Measurements from ENCODE around the gene ARRDC5. TPM values are rescaled to one million over a fixed set of nuclear protein-coding genes. Genes with fewer than 3 reads are reported as not detected.

The ARRDC5 gene
- polyA plus RNA-seq, 3 donors, result 0.46 to 3.9 (median 1.0) TPM

DNA sequence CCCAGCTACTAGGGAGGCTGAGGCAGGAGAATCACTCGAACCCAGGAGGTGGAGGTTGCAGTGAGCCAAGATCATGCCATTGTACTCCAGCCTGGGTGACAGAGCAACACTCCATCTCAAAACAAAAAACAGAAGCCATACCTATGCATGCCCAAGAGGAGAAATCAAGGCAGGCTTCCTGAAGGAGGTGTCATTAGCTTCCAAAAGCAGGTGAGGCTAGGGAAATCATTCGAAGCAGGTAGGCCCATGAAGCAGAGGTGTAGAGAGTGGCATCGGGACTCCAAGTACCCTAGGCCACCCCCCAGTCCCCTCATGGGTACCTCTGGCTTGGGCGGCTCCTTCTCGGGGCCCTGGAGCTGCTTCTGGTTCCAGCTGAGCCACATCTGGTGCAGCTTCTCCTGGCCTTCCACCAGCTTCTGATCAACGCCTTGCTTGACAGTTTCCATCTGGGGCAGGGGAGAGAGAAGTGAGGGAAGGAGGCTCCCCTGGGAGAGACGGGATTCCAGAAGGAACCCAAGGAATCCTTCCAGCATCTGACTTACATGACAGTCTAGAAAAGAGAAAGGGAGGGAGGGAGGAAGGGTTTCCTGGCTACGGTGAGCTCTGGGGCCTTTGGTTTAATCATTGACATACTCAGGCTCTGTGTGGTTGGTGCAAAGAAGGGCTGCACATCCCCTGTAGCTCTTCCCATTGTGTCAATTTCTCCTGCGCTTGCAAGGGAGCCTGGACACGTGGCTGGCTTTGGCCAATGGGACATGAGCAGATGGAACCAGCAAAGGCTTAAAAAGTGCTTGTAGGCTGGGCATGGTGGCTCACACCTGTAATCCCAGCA lies 58.1 kb downstream of the ARRDC5 start:
- Mint-ChIP-seq H3K27me3 (ENCODE audit: low read depth in 3 of 3) (no peaks in the 10 kb centered on the region), H3K4me1 (peaks cover 21% of the 10 kb centered on the region), H3K9me3 (peaks cover 0 to 2% (median 0%) of the 10 kb centered on the region in 7 donors), H3K4me3 (no peak overlapping the region), H3K27ac (peak overlapping the region in 6 of 7 donors; percentile 40 to 85 (median 70)), H3K36me3 (peaks cover 59 to 95% of the 10 kb centered on the region in 2 donors)
- H3K4me2 ChIP-seq (replicated peaks; ENCODE audit: extremely low read depth, low read length, poor library complexity, severe bottlenecking), result no peak overlapping the region
- intact Hi-C loops (cut with micrococcal nuclease), result no loop called here
- no peaks in the 10 kb centered on the region for H3K27me3 ChIP-seq (ENCODE audit: control insufficient read depth in 2 of 2, insufficient read depth in 2 of 2, low read length in 2 of 2)
- no peak overlapping the region for H3K4me3 ChIP-seq (replicated peaks in 1 of 3; ENCODE audit: low read depth in 2 of 3, low read length in 3 of 3)
- TF ChIP-seq, protein P1, sequence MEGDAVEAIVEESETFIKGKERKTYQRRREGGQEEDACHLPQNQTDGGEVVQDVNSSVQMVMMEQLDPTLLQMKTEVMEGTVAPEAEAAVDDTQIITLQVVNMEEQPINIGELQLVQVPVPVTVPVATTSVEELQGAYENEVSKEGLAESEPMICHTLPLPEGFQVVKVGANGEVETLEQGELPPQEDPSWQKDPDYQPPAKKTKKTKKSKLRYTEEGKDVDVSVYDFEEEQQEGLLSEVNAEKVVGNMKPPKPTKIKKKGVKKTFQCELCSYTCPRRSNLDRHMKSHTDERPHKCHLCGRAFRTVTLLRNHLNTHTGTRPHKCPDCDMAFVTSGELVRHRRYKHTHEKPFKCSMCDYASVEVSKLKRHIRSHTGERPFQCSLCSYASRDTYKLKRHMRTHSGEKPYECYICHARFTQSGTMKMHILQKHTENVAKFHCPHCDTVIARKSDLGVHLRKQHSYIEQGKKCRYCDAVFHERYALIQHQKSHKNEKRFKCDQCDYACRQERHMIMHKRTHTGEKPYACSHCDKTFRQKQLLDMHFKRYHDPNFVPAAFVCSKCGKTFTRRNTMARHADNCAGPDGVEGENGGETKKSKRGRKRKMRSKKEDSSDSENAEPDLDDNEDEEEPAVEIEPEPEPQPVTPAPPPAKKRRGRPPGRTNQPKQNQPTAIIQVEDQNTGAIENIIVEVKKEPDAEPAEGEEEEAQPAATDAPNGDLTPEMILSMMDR (IDR thresholded peaks at IDR 0.05), result no peak
- peak overlapping the region in 1 of 2 donors; percentile 18 for H3K27ac ChIP-seq (ENCODE audit: low read depth in 1 of 2, low read length in 2 of 2)
- no peak for DNase-seq
- peaks cover 5% of the 10 kb centered on the region for H4K20me1 ChIP-seq (ENCODE audit: insufficient read depth, low read length)
- H3K36me3 ChIP-seq (replicated peaks in 1 of 2; ENCODE audit: control insufficient read depth in 1 of 2, insufficient read depth in 2 of 2, low read length in 2 of 2), result peaks cover 58 to 76% of the 10 kb centered on the region in 2 donors
- H3K79me2 ChIP-seq (ENCODE audit: insufficient read depth, low read length), result no peaks in the 10 kb centered on the region
- H2AFZ ChIP-seq (ENCODE audit: insufficient read depth, low read depth, low read length, poor library complexity, severe bottlenecking), result no peak overlapping the region
- peaks cover 21 to 22% of the 10 kb centered on the region in 2 donors for H3K4me1 ChIP-seq (ENCODE audit: control insufficient read depth in 1 of 2, insufficient read depth in 2 of 2, low read length in 2 of 2)
- WGBS (ENCODE audit: insufficient coverage), result 97% methylated on average over 5 of the region's 10 CpGs
- no peak overlapping the region for H3K9ac ChIP-seq (ENCODE audit: insufficient read depth, low read length, poor library complexity, severe bottlenecking)
- H3K9me3 ChIP-seq (replicated peaks in 1 of 2; ENCODE audit: control insufficient read depth in 1 of 2, insufficient read depth in 1 of 2, low read length in 2 of 2), result no peaks in the 10 kb centered on the region

DNA sequence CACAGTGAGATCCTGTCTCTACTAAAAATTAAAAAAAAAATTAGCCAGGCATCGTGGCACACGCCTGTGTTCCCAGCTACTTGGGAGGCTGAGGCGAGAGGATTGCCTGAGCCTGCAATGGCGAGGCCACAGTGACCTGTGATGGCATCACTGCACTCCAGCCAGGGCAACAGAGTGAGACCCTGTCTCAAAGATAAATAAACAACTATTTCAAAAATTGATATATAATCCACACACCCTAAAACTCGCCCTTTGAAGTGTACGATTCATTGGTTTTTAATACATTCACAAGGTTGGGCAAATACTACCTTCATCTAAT lies 59.1 kb downstream of the ARRDC5 start:
- H3K9me3 Mint-ChIP-seq, result peaks cover 0 to 2% (median 0%) of the 10 kb centered on the region in 7 donors
- H3K27me3 ChIP-seq (ENCODE audit: control insufficient read depth in 2 of 2, insufficient read depth in 2 of 2, low read length in 2 of 2), result no peaks in the 10 kb centered on the region
- TF ChIP-seq, protein P1 (IDR thresholded peaks at IDR 0.05), result no peak
- peak overlapping the region in 2 of 7 donors; percentile 65 to 73 for H3K27ac Mint-ChIP-seq
- H3K79me2 ChIP-seq (ENCODE audit: insufficient read depth, low read length), result no peaks in the 10 kb centered on the region
- H3K4me3 ChIP-seq (replicated peaks in 1 of 3; ENCODE audit: low read depth in 2 of 3, low read length in 3 of 3), result no peak overlapping the region
- peaks cover 58 to 78% of the 10 kb centered on the region in 2 donors for H3K36me3 ChIP-seq (replicated peaks in 1 of 2; ENCODE audit: control insufficient read depth in 1 of 2, insufficient read depth in 2 of 2, low read length in 2 of 2)
- H3K4me2 ChIP-seq (replicated peaks; ENCODE audit: extremely low read depth, low read length, poor library complexity, severe bottlenecking), result no peak overlapping the region
- H3K4me1 Mint-ChIP-seq, result peaks cover 24% of the 10 kb centered on the region
- WGBS (ENCODE audit: insufficient coverage), result 87% methylated on average over 2 of the region's 6 CpGs
- H3K27ac ChIP-seq (ENCODE audit: low read depth in 1 of 2, low read length in 2 of 2), result no peak overlapping the region
- no peak overlapping the region for H3K9ac ChIP-seq (ENCODE audit: insufficient read depth, low read length, poor library complexity, severe bottlenecking)
- H4K20me1 ChIP-seq (ENCODE audit: insufficient read depth, low read length), result peaks cover 5% of the 10 kb centered on the region
- intact Hi-C loops (cut with micrococcal nuclease), result no loop called here
- no peak overlapping the region for H2AFZ ChIP-seq (ENCODE audit: insufficient read depth, low read depth, low read length, poor library complexity, severe bottlenecking)
- DNase-seq, result no peak
- peaks cover 21 to 22% of the 10 kb centered on the region in 2 donors for H3K4me1 ChIP-seq (ENCODE audit: control insufficient read depth in 1 of 2, insufficient read depth in 2 of 2, low read length in 2 of 2)
- no peaks in the 10 kb centered on the region for H3K9me3 ChIP-seq (replicated peaks in 1 of 2; ENCODE audit: control insufficient read depth in 1 of 2, insufficient read depth in 1 of 2, low read length in 2 of 2)
- H3K27me3 Mint-ChIP-seq (ENCODE audit: low read depth in 3 of 3), result no peaks in the 10 kb centered on the region
- H3K36me3 Mint-ChIP-seq, result peaks cover 64 to 98% of the 10 kb centered on the region in 2 donors
- H3K4me3 Mint-ChIP-seq, result no peak overlapping the region

Small RNA genes lying within 50 kb of the gene (small RNA-seq; reads per million reads assigned to genes)
- gene MIR4747 (ENCODE audit: insufficient read length, low read depth), result not detected

Other genes starting within 250 kb of the ARRDC5 start
- 100 to 1,000 TPM in 2 of 3 donors, 10 to 100 TPM in 1; 64.6 to 165 (median 160) TPM for gene MYDGF, start 232.6 kb downstream of the ARRDC5 start, polyA plus RNA-seq
- gene DPP9, start 179.1 kb downstream of the ARRDC5 start, polyA plus RNA-seq, result 10 to 100 TPM; 12.6 to 23.8 (median 13.9) TPM
- 1 to 10 TPM; 2.1 to 4.2 (median 2.4) TPM for gene FEM1A, start 111.2 kb downstream of the ARRDC5 start, polyA plus RNA-seq
- 10 to 100 TPM in 1 of 3 donors, 1 to 10 TPM in 2; 5.9 to 10.7 (median 9.2) TPM for gene TICAM1, start 71.2 kb downstream of the ARRDC5 start, polyA plus RNA-seq
- gene PLIN3, start 35.2 kb downstream of the ARRDC5 start, polyA plus RNA-seq, result 100 to 1,000 TPM in 2 of 3 donors, 10 to 100 TPM in 1; 78.8 to 151 (median 138) TPM
- under 1 TPM; 0.06 to 0.77 (median 0.63) TPM for gene UHRF1, start 6.6 kb upstream of the ARRDC5 start, polyA plus RNA-seq
- gene KDM4B, start 66.2 kb upstream of the ARRDC5 start, polyA plus RNA-seq, result 10 to 100 TPM in 2 of 3 donors, 1 to 10 TPM in 1; 6.4 to 22.7 (median 12.7) TPM